ENCODE measurements around the gene TLCD4.

- TF ChIP-seq CTCF (IDR thresholded peaks at IDR 0.05; ENCODE audit: low read depth, low read length) (no peak), POLR2A (IDR thresholded peaks at IDR 0.05; ENCODE audit: extremely low read depth, insufficient read length) (no peak), MYC (IDR thresholded peaks at IDR 0.05; ENCODE audit: low read depth, low read length) (no peak)
Observed at GRCh38 chr1:95094923-95095322, 22.2 kb upstream of the TLCD4 start.

All from NB4 (cell line).